GM12875 (cell line): ENCODE data around the gene KCTD20.

Experiments used
- H3K4me3 ChIP-seq: one replicate; pipeline ENCODE4 v1.5.1; 2011; ENCODE audit warnings: low read depth, low read length, control low read depth
- CTCF ChIP-seq: IDR thresholded peaks from 2 replicates; pipeline ENCODE4 v1.5.1; 2011; ENCODE audit warnings: low read depth, mild to moderate bottlenecking, control low read depth, inconsistent platforms, low read length, moderate library complexity, borderline replicate concordance; ENCODE audit not compliant: insufficient read depth

KCTD20 gene

GRCh38 chr6:36418558-36418957, 24.2 kb upstream of the KCTD20 start:
- no peak overlapping the region for H3K4me3 ChIP-seq
- no peak for TF ChIP-seq CTCF

DNA sequence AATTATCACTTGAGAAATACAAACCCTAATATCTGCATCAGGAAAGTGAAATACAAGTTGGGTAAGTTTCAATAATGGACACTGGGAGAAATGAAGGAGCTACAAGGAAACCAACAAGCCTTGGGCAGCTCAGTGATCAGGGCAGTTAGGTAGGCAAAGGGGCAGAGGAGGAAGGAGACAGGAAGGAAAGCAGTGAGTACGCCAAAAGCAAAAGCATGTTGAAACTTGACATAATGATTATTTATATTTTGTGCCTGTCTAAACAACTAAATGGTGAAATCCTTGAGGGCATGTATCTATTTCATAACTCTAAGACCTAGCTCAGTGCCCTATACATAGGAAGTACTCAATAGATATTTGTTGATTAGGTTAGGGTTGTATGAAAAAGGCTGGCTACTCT, 23.5 kb upstream of the KCTD20 start:
- TF ChIP-seq CTCF: no peak
- H3K4me3 ChIP-seq: no peak overlapping the region

DNA sequence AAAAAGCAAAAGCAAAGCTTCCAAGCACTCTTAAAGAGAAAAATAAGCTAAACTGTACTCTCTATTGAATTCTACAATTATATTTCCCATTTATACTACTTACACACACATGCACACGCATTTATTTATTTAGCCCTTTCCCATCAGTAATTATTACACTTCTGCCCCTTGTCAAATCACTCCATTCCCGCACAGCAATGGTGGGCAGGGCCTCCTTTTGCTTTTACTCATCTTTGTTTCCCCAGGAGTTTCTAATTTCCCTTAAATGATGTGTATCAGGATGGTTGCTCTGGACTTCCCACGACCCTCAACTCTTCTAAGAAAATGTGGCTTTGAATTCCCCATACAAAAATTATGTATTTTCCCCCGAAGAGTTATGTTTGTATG, 20.1 kb upstream of the KCTD20 start:
- TF ChIP-seq CTCF: no peak
- peak overlapping the region; percentile 21 for H3K4me3 ChIP-seq

DNA sequence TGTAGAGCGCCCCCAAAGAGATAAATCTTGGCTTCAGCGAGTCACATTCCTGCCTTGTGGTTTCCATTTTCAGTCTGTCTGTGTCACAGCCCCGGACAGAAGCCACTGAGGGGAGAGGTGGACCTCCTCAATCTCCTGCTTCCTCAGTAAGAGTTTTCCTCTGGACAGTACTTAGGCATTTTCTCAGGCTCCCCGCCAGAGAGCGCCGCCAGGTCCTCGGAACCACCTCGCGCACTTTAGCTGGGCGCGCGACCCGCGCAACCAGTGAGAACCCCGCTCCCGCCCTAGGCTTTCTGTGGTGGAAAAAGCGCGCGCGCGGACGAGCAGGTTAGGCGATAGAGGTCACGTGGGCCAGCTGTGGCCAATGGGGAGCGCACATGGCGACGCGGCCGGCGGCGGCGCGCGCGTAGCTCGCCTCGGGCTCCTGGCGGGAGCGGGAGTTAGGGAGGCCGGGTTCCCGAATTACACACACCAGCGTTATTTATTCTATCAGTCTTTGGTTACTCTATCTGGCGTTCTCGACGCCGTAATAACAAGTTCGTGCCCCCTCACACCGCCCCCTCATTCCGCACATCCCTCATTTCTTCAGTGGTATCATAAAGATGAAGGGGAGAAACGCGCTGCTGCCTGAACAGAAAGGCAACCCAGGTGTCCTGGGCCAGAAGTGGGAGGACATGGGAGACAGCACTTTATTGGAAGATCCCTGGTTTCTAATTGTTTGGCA, 19.5 kb upstream of the KCTD20 start:
- peak; percentile 59 for TF ChIP-seq CTCF
- peak overlapping the region; percentile 49 for H3K4me3 ChIP-seq

GRCh38 chr6:36426622-36427021, 16.2 kb upstream of the KCTD20 start:
- TF ChIP-seq CTCF: no peak
- H3K4me3 ChIP-seq: no peak overlapping the region

DNA sequence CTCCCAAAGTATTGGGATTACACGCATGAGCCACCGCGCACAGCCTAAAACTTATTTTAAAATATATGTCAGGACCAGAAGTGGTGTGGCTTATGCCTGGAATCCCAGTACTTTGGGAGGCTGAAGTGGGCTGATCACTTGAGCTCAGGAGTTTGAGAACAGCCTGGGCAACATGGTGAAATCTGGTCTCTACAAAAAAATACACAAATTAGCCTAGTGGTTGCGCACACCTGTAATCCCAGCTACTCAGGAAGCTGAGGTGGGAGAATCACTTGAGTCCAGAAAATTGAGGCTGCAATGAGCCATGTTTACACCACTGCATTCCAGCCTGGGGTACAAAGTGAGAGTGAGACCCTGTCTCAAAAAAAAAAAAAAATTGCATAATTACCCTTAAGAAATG, 13.9 kb upstream of the KCTD20 start:
- TF ChIP-seq CTCF: 0 out of 2 replicates have a peak, but pooled peaks have one; percentile 13

DNA sequence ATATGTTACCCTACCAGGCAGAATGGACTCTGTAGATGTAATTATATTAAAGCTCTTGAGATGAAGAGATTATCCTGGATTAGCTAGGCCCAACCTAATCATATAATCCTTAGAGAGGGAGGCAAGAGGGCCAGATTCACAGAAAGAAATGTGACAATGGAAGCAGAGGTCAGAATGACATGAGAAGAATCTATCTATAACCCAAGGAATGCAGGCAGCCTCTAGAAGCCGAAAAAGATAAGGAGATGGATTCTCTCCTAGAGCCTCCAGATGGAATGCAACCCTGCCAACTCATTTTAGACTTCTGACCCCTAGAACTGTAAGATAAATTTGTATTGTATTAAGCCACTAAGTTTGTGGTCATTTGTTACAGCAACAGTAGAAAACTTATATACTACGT, 12.4 kb upstream of the KCTD20 start:
- no peak overlapping the region for H3K4me3 ChIP-seq
- TF ChIP-seq CTCF: no peak

More for the DNA sequence above, 13.9 kb upstream of the KCTD20 start:
- H3K4me3 ChIP-seq: no peak overlapping the region
